ENCODE data around the gene SKP2.
A peak's percentile ranks its signal among the peaks of the same experiment; 100 is the strongest.

The SKP2 gene

GRCh38 chr5:36145311-36145710 lies 6.6 kb upstream of the SKP2 start:
- TF ChIP-seq L3MBTL2 (conservative IDR thresholded peaks at IDR 0.05) (no peak), HDGF (IDR thresholded peaks at IDR 0.05; ENCODE audit: borderline replicate concordance) (no peak), ZNF384 (IDR thresholded peaks at IDR 0.05) (no peak), SUZ12 (IDR thresholded peaks at IDR 0.05) (no peak), TARDBP (IDR thresholded peaks at IDR 0.05) (no peak), BHLHE40 (IDR thresholded peaks at IDR 0.05; ENCODE audit: borderline replicate concordance) (no peak), ELF4 (IDR thresholded peaks at IDR 0.05) (no peak), SP1 (IDR thresholded peaks at IDR 0.05) (no peak), CTBP1 (IDR thresholded peaks at IDR 0.05; ENCODE audit: borderline replicate concordance) (no peak), NFRKB (IDR thresholded peaks at IDR 0.05) (no peak), ARNT (IDR thresholded peaks at IDR 0.05) (no peak), FOXA1 (IDR thresholded peaks at IDR 0.05) (no peak), FOXM1 (IDR thresholded peaks at IDR 0.05; ENCODE audit: borderline replicate concordance) (no peak)
- TF ChIP-seq, protein P1, sequence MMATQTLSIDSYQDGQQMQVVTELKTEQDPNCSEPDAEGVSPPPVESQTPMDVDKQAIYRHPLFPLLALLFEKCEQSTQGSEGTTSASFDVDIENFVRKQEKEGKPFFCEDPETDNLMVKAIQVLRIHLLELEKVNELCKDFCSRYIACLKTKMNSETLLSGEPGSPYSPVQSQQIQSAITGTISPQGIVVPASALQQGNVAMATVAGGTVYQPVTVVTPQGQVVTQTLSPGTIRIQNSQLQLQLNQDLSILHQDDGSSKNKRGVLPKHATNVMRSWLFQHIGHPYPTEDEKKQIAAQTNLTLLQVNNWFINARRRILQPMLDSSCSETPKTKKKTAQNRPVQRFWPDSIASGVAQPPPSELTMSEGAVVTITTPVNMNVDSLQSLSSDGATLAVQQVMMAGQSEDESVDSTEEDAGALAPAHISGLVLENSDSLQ (IDR thresholded peaks at IDR 0.05), result no peak
- POLR2A ChIA-PET, result no interaction called here
- CTCF ChIA-PET, result interaction anchor here (0.7 kb wide), 1 partner anchor 33 kb away, joined by 3 read pairs; no protein-coding TSS in a partner anchor
- no peak for DNase-seq (ENCODE audit: extremely low spot score)

DNA sequence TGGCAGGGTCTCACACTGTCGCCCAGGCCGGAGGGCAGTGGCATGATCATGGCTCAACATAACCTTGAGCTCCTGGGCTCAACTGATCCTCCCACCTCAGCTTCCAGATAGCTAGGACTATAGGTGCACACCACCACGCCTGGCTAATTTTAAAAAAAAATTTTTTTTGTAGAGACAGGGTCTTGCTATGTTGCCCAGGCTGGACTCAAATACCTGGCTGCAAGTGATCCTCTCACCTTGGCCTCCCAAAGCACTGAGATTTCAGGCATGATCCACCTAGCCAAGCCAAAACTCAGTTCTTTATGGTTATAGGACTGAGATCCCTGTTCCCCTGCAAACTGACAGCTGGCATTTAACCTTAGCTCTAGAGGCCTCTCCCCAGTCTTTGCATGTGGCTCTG lies 5.5 kb upstream of the SKP2 start:
- ChIA-PET CTCF (no interaction called here), POLR2A (no interaction called here)
- TF ChIP-seq FOXM1 (IDR thresholded peaks at IDR 0.05; ENCODE audit: borderline replicate concordance) (no peak), ARNT (IDR thresholded peaks at IDR 0.05) (no peak), HDGF (IDR thresholded peaks at IDR 0.05; ENCODE audit: borderline replicate concordance) (no peak), CTBP1 (IDR thresholded peaks at IDR 0.05; ENCODE audit: borderline replicate concordance) (no peak), TARDBP (IDR thresholded peaks at IDR 0.05) (no peak), SP1 (IDR thresholded peaks at IDR 0.05) (no peak), ZNF384 (IDR thresholded peaks at IDR 0.05) (no peak), NFRKB (IDR thresholded peaks at IDR 0.05) (no peak), BHLHE40 (IDR thresholded peaks at IDR 0.05; ENCODE audit: borderline replicate concordance) (no peak), FOXK2 (IDR thresholded peaks at IDR 0.05) (no peak), LEF1 (IDR thresholded peaks at IDR 0.05; ENCODE audit: borderline replicate concordance) (no peak), SUZ12 (IDR thresholded peaks at IDR 0.05) (no peak), FOXA1 (IDR thresholded peaks at IDR 0.05) (no peak)
- TF ChIP-seq, protein P1 (IDR thresholded peaks at IDR 0.05), result no peak
- DNase-seq (ENCODE audit: extremely low spot score), result no peak

GRCh38 chr5:36147681-36148080 lies 4.2 kb upstream of the SKP2 start:
- ChIA-PET CTCF (no interaction called here), POLR2A (no interaction called here)
- TF ChIP-seq FOXA1 (IDR thresholded peaks at IDR 0.05) (no peak), L3MBTL2 (conservative IDR thresholded peaks at IDR 0.05) (no peak), FOXM1 (IDR thresholded peaks at IDR 0.05; ENCODE audit: borderline replicate concordance) (no peak), SUZ12 (IDR thresholded peaks at IDR 0.05) (no peak), HDGF (IDR thresholded peaks at IDR 0.05; ENCODE audit: borderline replicate concordance) (no peak), TARDBP (IDR thresholded peaks at IDR 0.05) (no peak), ELF4 (IDR thresholded peaks at IDR 0.05) (no peak), SP1 (IDR thresholded peaks at IDR 0.05) (no peak), NFRKB (IDR thresholded peaks at IDR 0.05) (no peak), FOXK2 (IDR thresholded peaks at IDR 0.05) (no peak), CTBP1 (IDR thresholded peaks at IDR 0.05; ENCODE audit: borderline replicate concordance) (no peak), ZNF384 (IDR thresholded peaks at IDR 0.05) (no peak), ARNT (IDR thresholded peaks at IDR 0.05) (no peak), LEF1 (IDR thresholded peaks at IDR 0.05; ENCODE audit: borderline replicate concordance) (no peak), BHLHE40 (IDR thresholded peaks at IDR 0.05; ENCODE audit: borderline replicate concordance) (no peak)
- TF ChIP-seq, protein P1 (IDR thresholded peaks at IDR 0.05), result no peak
- DNase-seq (ENCODE audit: extremely low spot score), result no peak

DNA sequence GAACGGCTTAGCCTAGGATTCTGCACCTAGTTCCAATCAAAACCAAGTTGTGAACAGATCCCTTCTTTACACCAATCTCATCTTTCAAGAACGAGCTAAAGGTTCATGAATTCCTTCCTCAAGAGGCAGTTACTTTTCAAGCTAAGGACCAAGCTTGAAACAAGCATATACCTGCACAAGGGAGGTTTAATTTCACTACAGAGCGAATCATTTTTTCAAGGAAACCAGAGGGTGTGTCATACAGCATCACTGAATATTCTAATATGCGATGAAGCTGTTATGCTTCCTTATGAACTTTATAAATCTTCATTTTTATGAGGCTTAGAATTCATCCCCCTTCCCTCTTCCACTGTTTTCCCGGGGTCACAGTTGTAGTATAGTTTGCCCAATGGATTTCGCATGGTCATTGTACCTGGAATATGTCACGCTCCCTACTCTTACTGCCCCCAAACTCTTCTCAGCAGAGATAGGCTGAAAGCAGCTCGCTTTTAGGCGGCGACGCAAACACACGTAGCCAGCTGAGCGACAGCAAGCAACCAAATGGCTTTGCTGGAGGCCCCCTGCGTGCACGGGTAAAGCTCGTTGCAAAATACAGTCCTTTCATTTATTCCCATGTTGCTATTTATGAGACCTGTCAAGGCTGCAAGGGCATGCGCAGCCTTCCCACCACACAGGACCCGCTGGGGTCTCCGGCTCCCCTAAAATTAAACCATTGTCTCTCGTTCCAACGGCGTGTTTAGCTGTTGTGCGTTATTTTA lies 1.1 kb upstream of the SKP2 start:
- peak; percentile 62 for DNase-seq (ENCODE audit: extremely low spot score)
- ChIA-PET CTCF (interaction anchor here (1.2 to 1.4 kb wide), 2 partner anchors 27 to 72 kb away, joined by 4 to 5 read pairs; no protein-coding TSS in a partner anchor), POLR2A (interaction anchor here (0.9 to 3.2 kb wide), 9 partner anchors 12 to 153 kb away, joined by 3 to 18 read pairs (median 4); partner anchors contain the start of genes NADK2 and RANBP3L)
- TF ChIP-seq SUZ12 (IDR thresholded peaks at IDR 0.05) (no peak), LEF1 (IDR thresholded peaks at IDR 0.05; ENCODE audit: borderline replicate concordance) (no peak), NFRKB (IDR thresholded peaks at IDR 0.05) (no peak), FOXM1 (IDR thresholded peaks at IDR 0.05; ENCODE audit: borderline replicate concordance) (no peak), HDGF (IDR thresholded peaks at IDR 0.05; ENCODE audit: borderline replicate concordance) (no peak), SP1 (IDR thresholded peaks at IDR 0.05) (no peak), L3MBTL2 (conservative IDR thresholded peaks at IDR 0.05) (no peak; the same call in 1 of the 2 replicates)
- TF ChIP-seq, protein P1 (IDR thresholded peaks at IDR 0.05), result peak; percentile 76

Measured in HEK293T (cell line).